Stimulated activated CD4-positive, alpha-beta T cell treated with anti-CD3 and anti-CD28 coated beads, Interleukin-1b, Interleukin-23, amount 100 ng/mL, for 4 hours (primary cell): Measurements from ENCODE around the gene RUVBL2.
A peak's percentile ranks its signal among the peaks of the same experiment; 100 is the strongest.

Experiments used
- DNase-seq, 2 donors: peaks; one replicate each; pipeline ENCODE4 v3.0.0-alpha.2; 2020; ENCODE audit warnings: low read depth in 2 of 2

Gene RUVBL2

DNA sequence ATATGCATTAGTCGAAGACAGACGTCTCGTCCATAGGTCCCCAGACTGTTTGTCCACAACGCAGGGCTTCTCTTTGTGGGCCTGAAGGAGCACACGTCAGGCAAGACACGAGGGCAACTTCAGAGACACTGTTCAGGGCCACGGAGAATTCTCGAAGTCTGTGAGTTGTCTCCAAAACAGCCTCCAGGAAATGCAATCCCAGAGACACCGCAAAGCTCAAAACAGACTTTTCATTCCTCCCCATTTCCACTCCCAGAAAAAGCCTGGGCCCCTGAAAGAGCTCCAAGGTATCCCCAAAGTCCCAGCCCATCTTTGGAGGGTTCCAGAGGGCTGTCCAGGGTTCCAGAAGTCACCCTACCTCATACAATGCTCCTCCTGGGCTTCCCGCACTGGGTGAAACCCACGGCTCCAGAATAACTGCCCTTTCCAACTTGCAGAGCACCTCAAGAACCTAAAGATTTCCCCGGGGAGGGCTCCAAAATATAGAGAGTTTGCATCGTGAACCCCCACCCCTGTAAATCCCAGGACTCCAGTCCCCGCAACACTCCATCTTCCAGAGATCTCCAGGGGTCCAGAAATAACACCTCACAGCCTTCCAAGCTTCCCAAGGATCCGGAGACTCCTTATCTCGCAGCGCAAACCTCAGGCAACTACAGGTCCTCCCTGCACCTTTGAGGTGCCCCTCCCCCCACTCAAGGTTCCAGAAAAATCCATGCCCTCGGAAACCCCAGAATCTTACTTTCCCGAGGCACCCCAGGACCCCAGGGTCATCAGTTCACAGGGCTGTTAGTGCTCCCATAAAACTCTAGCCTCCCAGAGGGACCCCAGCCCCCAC lies 29.3 kb upstream of the RUVBL2 start:
- no peak for DNase-seq

- DNase-seq: peak; percentile 69 to 86
Observed at GRCh38 chr19:48965040-48965805, 28.5 kb upstream of the RUVBL2 start, which contains the start of gene FTL. FTL (plus strand) TSS chr19:48965309; CDS start chr19:48965508, 199 bp downstream.

GRCh38 chr19:48965806-48966540 lies 27.7 kb upstream of the RUVBL2 start:
- peak; percentile 80 to 83 for DNase-seq

DNA sequence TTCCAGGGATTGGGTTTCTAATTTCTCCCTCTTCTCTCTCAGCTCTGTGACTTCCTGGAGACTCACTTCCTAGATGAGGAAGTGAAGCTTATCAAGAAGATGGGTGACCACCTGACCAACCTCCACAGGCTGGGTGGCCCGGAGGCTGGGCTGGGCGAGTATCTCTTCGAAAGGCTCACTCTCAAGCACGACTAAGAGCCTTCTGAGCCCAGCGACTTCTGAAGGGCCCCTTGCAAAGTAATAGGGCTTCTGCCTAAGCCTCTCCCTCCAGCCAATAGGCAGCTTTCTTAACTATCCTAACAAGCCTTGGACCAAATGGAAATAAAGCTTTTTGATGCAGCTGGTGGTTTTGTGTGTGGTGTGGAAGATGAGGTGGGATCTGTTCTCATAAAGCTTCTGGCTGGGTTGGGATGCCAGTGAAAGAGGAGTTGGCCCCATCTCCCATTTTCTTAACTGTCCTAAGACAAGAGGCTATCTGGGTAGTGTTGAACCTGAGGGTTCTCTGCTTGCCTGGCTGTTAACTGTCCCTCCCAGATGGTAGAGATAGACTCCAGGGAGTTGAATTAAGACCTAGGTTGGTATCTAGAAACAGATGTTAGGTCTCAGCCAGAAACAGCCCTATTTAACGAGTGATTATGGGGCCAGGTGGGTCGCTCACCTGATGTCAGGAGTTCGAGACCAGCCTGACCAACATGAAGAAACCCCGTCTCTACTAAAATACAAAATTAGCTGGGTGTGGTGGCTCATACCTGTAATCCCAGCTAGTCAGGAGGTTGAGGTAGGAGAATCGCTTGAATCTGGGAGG lies 26.9 kb upstream of the RUVBL2 start:
- no peak for DNase-seq

DNA sequence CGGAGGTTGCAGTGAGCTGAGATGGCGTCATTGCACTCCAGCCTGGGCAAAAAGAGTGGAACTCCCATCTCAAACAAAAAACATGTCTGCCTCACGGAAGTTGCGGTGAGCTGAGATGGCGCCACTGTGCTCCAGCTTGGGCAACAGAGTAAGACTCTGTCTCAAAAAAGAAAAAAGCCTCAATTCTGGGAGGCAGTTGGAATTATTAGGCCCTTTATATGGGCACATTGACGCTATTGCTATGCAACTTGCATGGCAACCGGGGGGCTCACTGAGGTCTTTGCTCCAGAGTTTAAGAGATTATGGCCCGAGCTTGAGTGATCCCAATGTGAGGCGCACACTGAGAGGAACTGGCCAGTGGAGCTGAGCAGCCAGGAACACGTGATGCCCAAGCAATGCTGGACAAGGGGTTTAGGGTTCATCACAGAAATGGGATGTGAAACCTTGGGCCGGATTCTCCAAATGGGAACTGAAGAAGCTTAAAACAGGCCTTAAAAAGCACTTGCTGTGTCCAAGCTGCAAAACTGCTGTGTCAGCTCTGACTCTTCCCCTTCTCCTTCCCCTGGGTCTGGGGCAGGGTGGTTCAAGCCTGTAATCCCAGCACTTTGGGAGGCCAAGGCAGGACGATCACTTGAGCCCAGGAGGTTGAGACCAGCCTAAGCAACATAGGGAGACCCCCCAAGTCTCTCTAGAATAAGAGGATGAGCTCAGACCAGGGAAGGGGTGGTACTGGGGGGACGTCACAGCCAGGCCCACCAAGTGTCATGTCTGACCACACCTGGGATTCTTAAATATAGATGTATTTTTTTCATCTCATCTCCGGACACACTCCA lies 26.1 kb upstream of the RUVBL2 start:
- no peak for DNase-seq

DNA sequence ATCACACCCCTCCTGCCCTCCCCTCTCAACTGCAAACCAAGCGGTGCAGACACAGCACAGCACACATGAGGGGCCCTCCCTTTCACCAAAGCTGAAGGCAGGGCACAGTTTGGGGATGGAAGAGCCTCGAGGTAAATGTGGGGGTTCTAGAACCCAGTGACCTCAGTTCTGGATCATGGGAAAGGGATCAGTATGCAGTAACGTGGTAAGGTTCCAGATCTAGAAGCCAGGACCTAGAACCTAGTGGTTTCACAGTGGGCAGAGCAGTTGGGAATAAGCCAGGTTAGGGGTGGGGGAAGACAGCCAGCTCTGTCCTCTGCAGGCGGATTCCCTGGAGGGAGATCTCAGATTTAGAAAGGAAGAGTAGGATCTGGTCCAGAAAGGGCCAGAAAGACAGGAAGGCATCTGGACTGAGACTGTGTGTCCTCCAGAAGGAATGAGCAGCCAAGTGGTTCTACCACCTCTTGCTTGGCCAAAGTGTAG lies 25.5 kb upstream of the RUVBL2 start:
- no peak for DNase-seq

DNA sequence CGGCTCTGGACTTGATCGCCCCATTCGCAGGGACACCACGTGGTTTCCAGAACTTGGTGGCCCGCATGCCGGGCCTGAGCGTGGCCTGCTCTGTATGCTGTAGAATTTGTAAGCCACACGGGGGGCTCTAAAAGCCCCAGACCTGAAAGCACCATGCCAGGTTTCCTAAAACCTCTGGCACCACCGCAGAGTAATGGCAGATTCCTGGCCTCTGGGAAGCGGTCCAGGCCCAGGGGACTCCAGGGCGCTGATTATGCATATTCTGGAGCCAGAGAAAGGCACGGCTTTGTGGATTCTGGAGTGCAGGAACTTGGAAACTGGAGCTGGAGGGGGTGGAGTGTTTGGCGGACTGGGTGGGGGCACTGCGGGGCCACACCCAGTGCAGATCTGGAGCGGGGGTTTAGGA lies 24.9 kb upstream of the RUVBL2 start:
- no peak for DNase-seq

- DNase-seq: no peak
Observed at GRCh38 chr19:48969276-48970138, 24.2 kb upstream of the RUVBL2 start.

GRCh38 chr19:48970139-48970766 lies 23.4 kb upstream of the RUVBL2 start:
- no peak for DNase-seq

GRCh38 chr19:48970923-48971395 lies 22.7 kb upstream of the RUVBL2 start:
- peak; percentile 80 to 87 for DNase-seq

- DNase-seq: no peak
Observed at GRCh38 chr19:48975947-48976847, 17.5 kb upstream of the RUVBL2 start.

DNA sequence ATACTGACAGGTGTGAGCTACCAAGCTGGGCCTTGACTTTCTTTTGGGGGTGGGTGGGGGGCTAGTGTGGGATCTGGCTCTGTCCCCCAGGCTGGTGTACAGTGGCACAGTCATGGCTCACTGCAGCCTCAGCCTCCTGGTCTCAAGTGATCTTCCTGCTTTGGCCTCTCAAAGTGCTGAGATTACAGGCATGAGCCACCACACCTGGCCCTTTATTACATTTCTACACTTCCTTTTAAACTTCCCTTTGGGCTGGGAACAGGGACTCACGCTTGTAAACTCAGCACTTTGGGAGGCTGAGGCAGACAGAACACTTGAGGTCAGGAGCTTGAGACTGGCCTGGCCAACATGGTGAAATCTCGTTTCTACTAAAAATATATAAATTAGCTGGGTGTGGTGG lies 16.6 kb upstream of the RUVBL2 start:
- no peak for DNase-seq

DNA sequence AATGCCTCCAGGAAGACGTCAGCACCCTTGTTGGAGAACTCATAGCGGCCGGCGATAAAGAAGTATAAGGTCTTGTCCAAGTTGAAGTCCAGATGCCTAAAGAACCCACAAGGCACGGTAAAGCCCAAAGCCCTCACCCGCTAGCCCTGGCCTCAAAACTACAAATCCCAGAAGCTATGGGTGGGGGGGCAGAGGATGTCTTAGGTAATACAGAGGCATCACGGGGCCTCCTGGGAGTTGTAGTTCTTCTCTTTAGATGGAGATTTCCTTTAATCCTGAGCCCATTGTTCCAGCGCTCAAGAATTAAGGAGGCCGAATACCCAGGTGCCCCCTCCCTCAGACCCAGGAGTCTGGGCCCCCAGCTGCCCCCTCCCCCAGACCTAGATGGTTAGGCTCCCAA lies 11.4 kb upstream of the RUVBL2 start:
- no peak for DNase-seq

DNA sequence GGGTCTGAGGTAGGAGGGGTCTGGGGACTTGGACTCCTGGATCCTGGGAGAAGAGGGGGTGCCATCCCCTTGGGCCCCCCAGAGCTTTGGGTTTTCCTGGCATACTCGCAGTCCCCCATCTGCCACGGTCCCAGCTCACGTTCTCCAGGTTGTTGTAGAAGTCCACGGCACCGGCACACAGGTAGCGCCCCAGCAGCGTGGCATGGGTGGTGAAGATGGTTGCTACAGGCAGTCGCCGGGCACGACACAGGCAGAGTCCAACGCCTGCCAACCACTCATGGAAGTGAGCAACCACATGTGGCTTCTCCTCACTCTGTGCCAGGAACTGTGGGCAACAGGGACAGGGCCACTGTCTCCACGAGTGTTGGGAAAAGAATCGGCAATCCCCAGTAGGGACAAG lies 8.0 kb upstream of the RUVBL2 start:
- no peak for DNase-seq

- no peak for DNase-seq
Observed at GRCh38 chr19:48986211-48986610, 7.5 kb upstream of the RUVBL2 start.

DNA sequence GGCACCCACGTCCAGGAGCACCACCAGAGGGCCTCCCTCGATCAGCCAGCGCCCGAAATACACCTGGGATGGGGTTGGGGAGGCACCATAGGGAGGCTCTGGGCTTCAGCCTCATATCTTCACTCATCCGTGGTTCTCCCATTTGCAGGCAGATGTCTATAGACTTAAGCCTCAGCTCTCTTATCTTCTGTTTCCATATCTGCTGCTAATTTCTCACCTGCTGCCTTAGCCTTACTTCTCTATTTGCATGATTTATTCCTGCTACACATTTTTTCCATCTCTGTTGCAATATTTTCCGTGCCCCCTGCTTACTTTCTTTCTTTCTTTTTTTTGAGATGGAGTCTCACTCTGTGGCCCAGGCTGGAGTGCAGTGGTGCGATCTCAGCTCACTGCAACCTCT lies 6.4 kb upstream of the RUVBL2 start:
- no peak for DNase-seq

DNA sequence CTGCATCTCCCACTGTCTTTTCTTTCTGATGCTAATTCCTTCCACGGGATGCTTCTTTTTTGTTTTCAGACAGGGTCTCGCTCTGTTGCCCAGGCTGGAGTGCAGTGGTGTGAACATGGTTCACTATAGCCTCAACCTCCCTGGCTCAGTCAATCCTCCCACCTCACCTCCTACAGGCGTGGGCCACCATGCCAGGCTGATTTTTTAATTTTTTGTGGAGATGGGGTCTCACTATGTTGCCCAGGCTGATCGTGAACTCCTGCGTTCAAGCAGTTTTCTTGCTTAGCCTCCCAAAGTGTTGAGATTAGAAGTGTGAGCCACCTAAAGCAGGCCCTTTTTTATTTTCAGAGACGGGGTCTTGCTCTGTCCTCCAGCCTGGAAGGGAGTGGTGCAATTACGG lies 5.4 kb upstream of the RUVBL2 start:
- DNase-seq: no peak

DNA sequence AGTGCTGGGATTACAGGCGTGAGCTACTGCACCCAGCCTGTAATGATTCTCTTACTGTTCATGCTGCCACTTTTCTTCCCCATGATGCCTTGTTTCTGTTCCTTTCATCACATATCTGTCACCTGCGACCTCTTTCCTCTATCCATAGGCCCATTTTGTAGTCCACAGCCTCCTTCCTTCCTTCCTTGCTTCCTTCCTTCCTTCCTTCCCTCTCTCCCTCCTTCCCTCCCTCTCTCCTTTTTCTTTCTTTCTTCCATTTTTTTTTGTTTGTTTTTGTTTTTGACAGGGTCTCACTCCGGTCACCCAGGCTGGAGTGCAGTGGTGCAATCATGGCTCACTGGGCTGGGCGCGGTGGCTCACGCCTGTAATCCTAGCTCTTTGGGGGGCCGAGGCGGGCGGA lies 4.8 kb upstream of the RUVBL2 start:
- DNase-seq: no peak
